Measurements from ENCODE around the gene AP3D1. TPM values are rescaled to one million over a fixed set of nuclear protein-coding genes. Genes with fewer than 3 reads are reported as not detected.
"Not testable (repeated sequence)": the region's sequence is repeated elsewhere in the genome, so short reads cannot be mapped to it uniquely, and the experiment has no call there.

AP3D1 gene
- total RNA-seq, 1 experiment from 2014 or later = 75.5 TPM

DNA sequence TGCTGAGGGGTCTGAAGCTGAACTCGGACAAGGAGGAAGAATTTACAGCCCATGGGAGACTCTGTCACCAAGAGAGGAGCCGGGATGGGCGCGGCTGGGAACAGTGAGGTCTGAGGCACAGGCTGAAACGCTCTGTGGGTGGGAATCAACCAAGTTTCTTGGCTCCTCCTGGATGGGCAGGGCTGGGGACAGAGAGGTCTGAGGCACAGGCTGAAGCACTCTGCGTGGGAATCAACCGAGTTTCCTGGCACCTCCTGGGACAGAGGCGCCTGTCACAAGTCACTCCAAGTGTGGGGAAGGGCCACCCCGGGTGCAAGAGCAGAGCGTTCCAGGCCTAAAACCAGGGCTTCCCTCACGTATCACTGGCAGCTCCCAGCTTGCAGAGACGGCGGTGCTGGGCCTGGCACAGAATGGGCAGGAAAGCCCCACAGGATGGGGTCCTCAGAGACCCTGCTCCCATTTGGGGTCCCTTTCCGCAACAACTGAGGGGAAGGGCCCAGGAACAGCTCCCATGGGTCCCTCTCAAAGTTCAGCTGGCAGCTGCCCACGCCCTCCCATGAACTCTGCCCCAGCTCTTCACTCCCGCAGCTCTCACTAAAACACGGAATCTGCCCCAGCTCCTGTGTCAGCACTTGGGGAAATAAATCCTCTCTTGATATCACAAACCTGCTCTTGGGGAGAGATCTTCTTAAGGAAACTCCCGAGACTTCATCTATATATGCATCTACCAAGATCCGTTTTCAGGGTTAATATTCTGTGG, 18.5 kb downstream of the AP3D1 start:
- no peak for DNase-seq
- Histone ChIP-seq H3K27me3 (ENCODE audit: insufficient read depth, low read depth) (no peaks in the 10 kb centered on the region), H3K4me1 (replicated peaks; ENCODE audit: insufficient read depth) (no peaks in the 10 kb centered on the region), H3F3A (ENCODE audit: insufficient read depth, low read depth) (no peaks in the 10 kb centered on the region), H3K36me3 (ENCODE audit: low read depth) (no peaks in the 10 kb centered on the region), H4K20me1 (ENCODE audit: insufficient read depth) (no peaks in the 10 kb centered on the region), H2AFZ (no peak overlapping the region), H3K4me3 (no peak overlapping the region), H3K9me3 (ENCODE audit: insufficient read depth, low read depth) (no peaks in the 10 kb centered on the region), H3K79me2 (ENCODE audit: low read depth) (no peaks in the 10 kb centered on the region), H3K9me2 (ENCODE audit: insufficient read depth) (no peaks in the 10 kb centered on the region), H3K4me2 (no peak overlapping the region), H3K27ac (no peak overlapping the region)
- ChIA-PET POLR2A (ENCODE audit: unreplicated experiment) (no interaction called here), CTCF (no interaction called here)
- TF ChIP-seq EZH2 (IDR thresholded peaks at IDR 0.05; ENCODE audit: low read depth) = no peak
- no peak for TF ChIP-seq CTCF (conservative IDR thresholded peaks at IDR 0.05)
- intact Hi-C loops (cut with micrococcal nuclease; ENCODE audit: unreplicated experiment) = no loop called here
- no TSS peak for BruUV-seq (replicated peaks)

- DNase-seq = no peak
- Histone ChIP-seq H3K27me3 (ENCODE audit: insufficient read depth, low read depth) (no peaks in the 10 kb centered on the region), H3K4me2 (no peak overlapping the region), H3K9me3 (ENCODE audit: insufficient read depth, low read depth) (no peaks in the 10 kb centered on the region), H2AFZ (no peak overlapping the region), H3K4me3 (no peak overlapping the region), H3K9me2 (ENCODE audit: insufficient read depth) (no peaks in the 10 kb centered on the region), H3K4me1 (replicated peaks; ENCODE audit: insufficient read depth) (no peaks in the 10 kb centered on the region), H3K27ac (no peak overlapping the region), H3K79me2 (ENCODE audit: low read depth) (no peaks in the 10 kb centered on the region), H4K20me1 (ENCODE audit: insufficient read depth) (no peaks in the 10 kb centered on the region), H3K36me3 (ENCODE audit: low read depth) (no peaks in the 10 kb centered on the region), H3F3A (ENCODE audit: insufficient read depth, low read depth) (no peaks in the 10 kb centered on the region)
- no peak for TF ChIP-seq EZH2 (IDR thresholded peaks at IDR 0.05; ENCODE audit: low read depth)
- TF ChIP-seq CTCF (conservative IDR thresholded peaks at IDR 0.05) = no peak
- ChIA-PET CTCF (no interaction called here), POLR2A (ENCODE audit: unreplicated experiment) (no interaction called here)
- intact Hi-C loops (cut with micrococcal nuclease; ENCODE audit: unreplicated experiment) = no loop called here
- no TSS peak for BruUV-seq (replicated peaks)
Observed at GRCh38 chr19:2132191-2132590, 19.2 kb downstream of the AP3D1 start.

- H3K27me3 ChIP-seq (ENCODE audit: insufficient read depth, low read depth); CTCF ChIA-PET; H3K9me2 ChIP-seq (ENCODE audit: insufficient read depth); H3K79me2 ChIP-seq (ENCODE audit: low read depth); H2AFZ ChIP-seq; H4K20me1 ChIP-seq (ENCODE audit: insufficient read depth); DNase-seq; H3F3A ChIP-seq (ENCODE audit: insufficient read depth, low read depth); H3K27ac ChIP-seq; BruUV-seq (replicated peaks); H3K4me2 ChIP-seq; H3K36me3 ChIP-seq (ENCODE audit: low read depth); H3K4me3 ChIP-seq; H3K9me3 ChIP-seq (ENCODE audit: insufficient read depth, low read depth); intact Hi-C loops (cut with micrococcal nuclease; ENCODE audit: unreplicated experiment); POLR2A ChIA-PET (ENCODE audit: unreplicated experiment); H3K4me1 ChIP-seq (replicated peaks; ENCODE audit: insufficient read depth): not testable (repeated sequence)
Observed at GRCh38 chr19:2131012-2131975, 20.1 kb downstream of the AP3D1 start.

Measured in PC-9 (cell line).